HG02610 (cell line): ENCODE results near the gene TPMT.

Source experiments
- ATAC-seq: cut with Tn5 transposase; IDR thresholded peaks from one replicate; pipeline ENCODE4 v1.9.1; 2021; ENCODE audit warnings: mild to moderate bottlenecking, moderate library complexity; ENCODE audit not compliant: unreplicated experiment

Gene TPMT

GRCh38 chr6:18119236-18119635, 35.6 kb downstream of the TPMT start:
- no peak for ATAC-seq

- no peak for ATAC-seq
Measured at GRCh38 chr6:18118330-18118729, 36.5 kb downstream of the TPMT start.

GRCh38 chr6:18117136-18117535, 37.7 kb downstream of the TPMT start:
- ATAC-seq = no peak

GRCh38 chr6:18115356-18115755, 39.5 kb downstream of the TPMT start:
- ATAC-seq = no peak

GRCh38 chr6:18110162-18110561, 44.7 kb downstream of the TPMT start:
- no peak for ATAC-seq

- ATAC-seq = no peak
Measured at GRCh38 chr6:18107061-18107460, 47.8 kb downstream of the TPMT start.

GRCh38 chr6:18102783-18103509, 51.9 kb downstream of the TPMT start:
- no peak for ATAC-seq

GRCh38 chr6:18101873-18102272, 53.0 kb downstream of the TPMT start:
- ATAC-seq = no peak

GRCh38 chr6:18101271-18101670, 53.6 kb downstream of the TPMT start:
- no peak for ATAC-seq

GRCh38 chr6:18100296-18100695, 54.6 kb downstream of the TPMT start:
- no peak for ATAC-seq

GRCh38 chr6:18099511-18099910, 55.4 kb downstream of the TPMT start:
- no peak for ATAC-seq

GRCh38 chr6:18096423-18096822, 58.5 kb downstream of the TPMT start:
- no peak for ATAC-seq

GRCh38 chr6:18091382-18091781, 63.5 kb downstream of the TPMT start:
- ATAC-seq = no peak

GRCh38 chr6:18090349-18090786, 64.5 kb downstream of the TPMT start:
- no peak for ATAC-seq

- ATAC-seq = no peak
Measured at GRCh38 chr6:18088419-18089296, 66.2 kb downstream of the TPMT start.

- no peak for ATAC-seq
Measured at GRCh38 chr6:18087396-18088165, 67.3 kb downstream of the TPMT start.

- no peak for ATAC-seq
Measured at GRCh38 chr6:18081025-18081668, 73.7 kb downstream of the TPMT start.

- ATAC-seq = no peak
Measured at GRCh38 chr6:18080544-18080943, 74.3 kb downstream of the TPMT start.

GRCh38 chr6:18078866-18079265, 76.0 kb downstream of the TPMT start:
- no peak for ATAC-seq
